Myocyte (in vitro differentiated cells): ENCODE data around the gene C4BPA. TPM values are rescaled to one million over a fixed set of nuclear protein-coding genes. Genes with fewer than 3 reads are reported as not detected.
A peak's percentile ranks its signal among the peaks of the same experiment; 100 is the strongest.

Experiments
- DNase-seq: peaks from one replicate; pipeline ENCODE4 v3.0.0-alpha.2; 2012; ENCODE audit warnings: low read depth
- total RNA-seq: library from RNA; depleted of rRNA; stranded (reverse); fragments of >200 nt; gene quantifications from 2 replicates; pipeline ENCODE4 v1.2.3, GENCODE V29; 2014

The C4BPA gene
- total RNA-seq, 1 donor from 2014 or later = not detected

GRCh38 chr1:207112616-207113296 is 8.7 kb downstream of the C4BPA start:
- no peak for DNase-seq

GRCh38 chr1:207115269-207115668 is 11.2 kb downstream of the C4BPA start:
- peak; percentile 4 for DNase-seq

- no peak for DNase-seq
Measured at GRCh38 chr1:207124389-207124788, 20.4 kb downstream of the C4BPA start.

- no peak for DNase-seq
Measured at GRCh38 chr1:207128336-207128921, 24.4 kb downstream of the C4BPA start.

GRCh38 chr1:207129053-207129452 is 25.0 kb downstream of the C4BPA start:
- DNase-seq = no peak

GRCh38 chr1:207130252-207131036 is 26.4 kb downstream of the C4BPA start:
- DNase-seq = no peak

GRCh38 chr1:207131163-207131562 is 27.1 kb downstream of the C4BPA start:
- no peak for DNase-seq

- DNase-seq = no peak
Measured at GRCh38 chr1:207134581-207134980, 30.5 kb downstream of the C4BPA start.

GRCh38 chr1:207139616-207140015 is 35.6 kb downstream of the C4BPA start:
- DNase-seq = no peak

GRCh38 chr1:207140536-207140935 is 36.5 kb downstream of the C4BPA start:
- no peak for DNase-seq

GRCh38 chr1:207145401-207146058 is 41.5 kb downstream of the C4BPA start:
- DNase-seq = no peak

- no peak for DNase-seq
Measured at GRCh38 chr1:207151920-207152319, 47.9 kb downstream of the C4BPA start.

GRCh38 chr1:207152792-207153468 is 48.9 kb downstream of the C4BPA start:
- no peak for DNase-seq

- DNase-seq = no peak
Measured at GRCh38 chr1:207155028-207155427, 51.0 kb downstream of the C4BPA start.

GRCh38 chr1:207156095-207156494 is 52.1 kb downstream of the C4BPA start:
- DNase-seq = no peak

GRCh38 chr1:207156826-207157225 is 52.8 kb downstream of the C4BPA start:
- DNase-seq = no peak

GRCh38 chr1:207164086-207164485 is 60.1 kb downstream of the C4BPA start:
- DNase-seq = no peak

GRCh38 chr1:207172321-207172720 is 68.3 kb downstream of the C4BPA start:
- no peak for DNase-seq

- no peak for DNase-seq
Measured at GRCh38 chr1:207172885-207173284, 68.9 kb downstream of the C4BPA start.

GRCh38 chr1:207173396-207173795 is 69.4 kb downstream of the C4BPA start:
- DNase-seq = no peak

- DNase-seq = no peak
Measured at GRCh38 chr1:207174913-207175312, 70.9 kb downstream of the C4BPA start.
